HG03095 (cell line): ENCODE results near the gene CENPS.
"Not testable (repeated sequence)": the region's sequence is repeated elsewhere in the genome, so short reads cannot be mapped to it uniquely, and the experiment has no call there.

Experiments used
- ATAC-seq: cut with Tn5 transposase; IDR thresholded peaks from one replicate; pipeline ENCODE4 v1.9.1; 2021; ENCODE audit warnings: moderate library complexity; ENCODE audit not compliant: unreplicated experiment

CENPS gene

GRCh38 chr1:10430216-10431069 lies at the start of gene CENPS:
TSS of gene CENPS (plus strand) at chr1:10430433. CDS start at chr1:10430518, 85 bp downstream.
- peak; percentile 65 for ATAC-seq

- no peak for ATAC-seq
Measured at GRCh38 chr1:10380594-10381275, 49.5 kb upstream of the CENPS start.

GRCh38 chr1:10383630-10384029 lies 46.6 kb upstream of the CENPS start:
- ATAC-seq = no peak

- no peak for ATAC-seq
Measured at GRCh38 chr1:10384219-10384618, 46.0 kb upstream of the CENPS start.

GRCh38 chr1:10386761-10387676 lies 43.2 kb upstream of the CENPS start:
- no peak for ATAC-seq

- ATAC-seq = no peak
Measured at GRCh38 chr1:10387677-10388386, 42.4 kb upstream of the CENPS start.

GRCh38 chr1:10388387-10388715 lies 41.9 kb upstream of the CENPS start:
- ATAC-seq = no peak

- no peak for ATAC-seq
Measured at GRCh38 chr1:10389271-10389973, 40.8 kb upstream of the CENPS start.

- ATAC-seq = no peak
Measured at GRCh38 chr1:10396870-10397269, 33.4 kb upstream of the CENPS start.

- ATAC-seq = no peak
Measured at GRCh38 chr1:10398278-10398733, 31.9 kb upstream of the CENPS start.

- ATAC-seq = peak; percentile 94
Measured at GRCh38 chr1:10398734-10399443, 31.3 kb upstream of the CENPS start, which contains the start of gene PGD. TSS of gene PGD (plus strand) at chr1:10399064. CDS start at chr1:10399118, 54 bp downstream.

GRCh38 chr1:10399444-10399941 lies 30.7 kb upstream of the CENPS start:
- ATAC-seq = no peak

- ATAC-seq = no peak
Measured at GRCh38 chr1:10400013-10400412, 30.2 kb upstream of the CENPS start.

- ATAC-seq = no peak
Measured at GRCh38 chr1:10401281-10401680, 29.0 kb upstream of the CENPS start.

GRCh38 chr1:10402729-10403274 lies 27.4 kb upstream of the CENPS start:
- no peak for ATAC-seq

- ATAC-seq = no peak
Measured at GRCh38 chr1:10407201-10407600, 23.0 kb upstream of the CENPS start.

- ATAC-seq = no peak
Measured at GRCh38 chr1:10415211-10415930, 14.9 kb upstream of the CENPS start.

GRCh38 chr1:10415967-10416366 lies 14.3 kb upstream of the CENPS start:
- ATAC-seq = not testable (repeated sequence)
